ENCODE measurements around the gene SCCPDH. TPM values are rescaled to one million over a fixed set of nuclear protein-coding genes. Genes with fewer than 3 reads are reported as not detected.

The SCCPDH gene
- total and polyA plus RNA-seq, 2 of the 13 experiments (the other 11 are each of a cell fraction or from before 2014, with no cell fraction given) = 36.7 to 62.3 TPM

DNA sequence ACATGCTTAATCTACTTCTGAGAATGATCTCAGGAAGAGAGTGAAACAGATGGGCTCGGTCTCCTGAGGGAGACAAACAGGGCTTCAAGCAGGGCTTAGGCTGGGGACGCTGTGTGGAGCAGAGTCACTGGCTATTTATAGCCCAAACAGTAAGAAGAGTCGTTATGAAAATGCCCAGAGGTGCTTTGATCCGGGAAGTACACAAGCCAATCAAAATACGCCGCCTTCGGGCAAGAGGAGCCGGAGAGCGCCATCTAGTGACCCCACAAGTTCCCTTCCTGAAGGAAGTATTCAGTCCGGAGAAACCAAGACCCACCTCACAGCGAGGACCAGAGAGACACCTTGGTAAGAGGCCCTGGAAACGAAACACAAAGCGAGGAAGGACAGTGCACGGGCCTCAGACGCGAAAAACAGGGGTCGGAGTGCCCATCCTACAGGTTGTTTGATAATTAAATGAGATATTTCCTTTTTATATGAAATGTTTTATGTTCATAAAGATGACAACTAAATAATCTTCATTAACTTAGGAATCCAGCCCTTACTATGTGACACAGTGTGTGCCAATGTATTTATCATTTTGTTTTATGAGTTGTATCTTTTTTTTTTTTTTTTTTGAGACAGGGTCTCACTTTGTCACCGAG lies 25.0 kb upstream of the SCCPDH start (continued):
- TF ChIP-seq ZBTB7A (CRISPR knock-in tag; IDR thresholded peaks at IDR 0.05) (no peak), ZNF335 (CRISPR knock-in tag; IDR thresholded peaks at IDR 0.05) (no peak), ZBTB42 (CRISPR knock-in tag; IDR thresholded peaks at IDR 0.05) (no peak), ZNF230 (CRISPR knock-in tag; IDR thresholded peaks at IDR 0.05) (no peak), ZNF652 (CRISPR knock-in tag; IDR thresholded peaks at IDR 0.05; ENCODE audit: borderline replicate concordance, low read depth) (no peak), RFXANK (CRISPR knock-in tag; IDR thresholded peaks at IDR 0.05) (no peak), FOSL2 (CRISPR knock-in tag; IDR thresholded peaks at IDR 0.05) (peak; percentile 33; the same call in 1 of the 2 replicates), ZNF589 (CRISPR knock-in tag; conservative IDR thresholded peaks at IDR 0.05) (no peak), ZNF850 (CRISPR knock-in tag; conservative IDR thresholded peaks at IDR 0.05) (no peak), EP300 (IDR thresholded peaks at IDR 0.05; ENCODE audit: low read depth in 2 of 2, low read length in 2 of 2) (no peak), EP300 (CRISPR knock-in tag; IDR thresholded peaks at IDR 0.05; ENCODE audit: borderline replicate concordance) (no peak), ASH2L (IDR thresholded peaks at IDR 0.05; ENCODE audit: insufficient read length, low read depth, low read length) (no peak), ZNF251 (CRISPR knock-in tag; IDR thresholded peaks at IDR 0.05) (no peak), MTA3 (CRISPR knock-in tag; IDR thresholded peaks at IDR 0.05) (no peak), ARHGAP35 (CRISPR knock-in tag; IDR thresholded peaks at IDR 0.05; ENCODE audit: borderline replicate concordance) (no peak), YY1 (IDR thresholded peaks at IDR 0.05; ENCODE audit: insufficient read depth, insufficient replicate concordance, low read depth, low read length) (no peak), NCOR1 (IDR thresholded peaks at IDR 0.05; ENCODE audit: borderline replicate concordance, low read length) (no peak), PPARG (CRISPR knock-in tag; conservative IDR thresholded peaks at IDR 0.05) (no peak), ZNF720 (CRISPR knock-in tag; IDR thresholded peaks at IDR 0.05) (no peak), CREB1 (IDR thresholded peaks at IDR 0.05) (no peak), CREB1 (CRISPR knock-in tag; IDR thresholded peaks at IDR 0.05) (no peak), SMC3 (IDR thresholded peaks at IDR 0.05; ENCODE audit: low read length) (peak; percentile 72), ZNF563 (CRISPR knock-in tag; IDR thresholded peaks at IDR 0.05) (no peak), GZF1 (CRISPR knock-in tag; IDR thresholded peaks at IDR 0.05) (no peak)
- TF ChIP-seq, protein P1, sequence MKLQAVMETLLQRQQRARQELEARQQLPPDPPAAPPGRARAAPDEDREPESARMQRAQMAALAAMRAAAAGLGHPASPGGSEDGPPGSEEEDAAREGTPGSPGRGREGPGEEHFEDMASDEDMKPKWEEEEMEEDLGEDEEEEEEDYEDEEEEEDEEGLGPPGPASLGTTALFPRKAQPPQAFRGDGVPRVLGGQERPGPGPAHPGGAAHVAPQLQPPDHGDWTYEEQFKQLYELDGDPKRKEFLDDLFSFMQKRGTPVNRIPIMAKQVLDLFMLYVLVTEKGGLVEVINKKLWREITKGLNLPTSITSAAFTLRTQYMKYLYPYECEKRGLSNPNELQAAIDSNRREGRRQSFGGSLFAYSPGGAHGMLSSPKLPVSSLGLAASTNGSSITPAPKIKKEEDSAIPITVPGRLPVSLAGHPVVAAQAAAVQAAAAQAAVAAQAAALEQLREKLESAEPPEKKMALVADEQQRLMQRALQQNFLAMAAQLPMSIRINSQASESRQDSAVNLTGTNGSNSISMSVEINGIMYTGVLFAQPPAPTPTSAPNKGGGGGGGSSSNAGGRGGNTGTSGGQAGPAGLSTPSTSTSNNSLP (IDR thresholded peaks at IDR 0.05; ENCODE audit: low read depth, low read length) = peak; percentile 73
- TF ChIP-seq, protein P2, sequence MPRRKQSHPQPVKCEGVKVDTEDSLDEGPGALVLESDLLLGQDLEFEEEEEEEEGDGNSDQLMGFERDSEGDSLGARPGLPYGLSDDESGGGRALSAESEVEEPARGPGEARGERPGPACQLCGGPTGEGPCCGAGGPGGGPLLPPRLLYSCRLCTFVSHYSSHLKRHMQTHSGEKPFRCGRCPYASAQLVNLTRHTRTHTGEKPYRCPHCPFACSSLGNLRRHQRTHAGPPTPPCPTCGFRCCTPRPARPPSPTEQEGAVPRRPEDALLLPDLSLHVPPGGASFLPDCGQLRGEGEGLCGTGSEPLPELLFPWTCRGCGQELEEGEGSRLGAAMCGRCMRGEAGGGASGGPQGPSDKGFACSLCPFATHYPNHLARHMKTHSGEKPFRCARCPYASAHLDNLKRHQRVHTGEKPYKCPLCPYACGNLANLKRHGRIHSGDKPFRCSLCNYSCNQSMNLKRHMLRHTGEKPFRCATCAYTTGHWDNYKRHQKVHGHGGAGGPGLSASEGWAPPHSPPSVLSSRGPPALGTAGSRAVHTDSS (CRISPR knock-in tag; conservative IDR thresholded peaks at IDR 0.05) = no peak
- TF ChIP-seq, protein P3, sequence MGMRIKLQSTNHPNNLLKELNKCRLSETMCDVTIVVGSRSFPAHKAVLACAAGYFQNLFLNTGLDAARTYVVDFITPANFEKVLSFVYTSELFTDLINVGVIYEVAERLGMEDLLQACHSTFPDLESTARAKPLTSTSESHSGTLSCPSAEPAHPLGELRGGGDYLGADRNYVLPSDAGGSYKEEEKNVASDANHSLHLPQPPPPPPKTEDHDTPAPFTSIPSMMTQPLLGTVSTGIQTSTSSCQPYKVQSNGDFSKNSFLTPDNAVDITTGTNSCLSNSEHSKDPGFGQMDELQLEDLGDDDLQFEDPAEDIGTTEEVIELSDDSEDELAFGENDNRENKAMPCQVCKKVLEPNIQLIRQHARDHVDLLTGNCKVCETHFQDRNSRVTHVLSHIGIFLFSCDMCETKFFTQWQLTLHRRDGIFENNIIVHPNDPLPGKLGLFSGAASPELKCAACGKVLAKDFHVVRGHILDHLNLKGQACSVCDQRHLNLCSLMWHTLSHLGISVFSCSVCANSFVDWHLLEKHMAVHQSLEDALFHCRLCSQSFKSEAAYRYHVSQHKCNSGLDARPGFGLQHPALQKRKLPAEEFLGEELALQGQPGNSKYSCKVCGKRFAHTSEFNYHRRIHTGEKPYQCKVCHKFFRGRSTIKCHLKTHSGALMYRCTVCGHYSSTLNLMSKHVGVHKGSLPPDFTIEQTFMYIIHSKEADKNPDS (CRISPR knock-in tag; IDR thresholded peaks at IDR 0.05) = no peak

All from HepG2 (cell line).